Upper lobe of left lung (tissue), 6 donors: ENCODE data around the gene C15orf39. TPM values are rescaled to one million over a fixed set of nuclear protein-coding genes. Genes with fewer than 3 reads are reported as not detected.
"Not testable (repeated sequence)": the region's sequence is repeated elsewhere in the genome, so short reads cannot be mapped to it uniquely, and the experiment has no call there.

ENCODE experiments used
- ATAC-seq, 2 donors: fragments of 200-7000 bp; cut with Tn5 transposase; one replicate each; pipeline ENCODE4 v1.9.1; 2022; ENCODE audit warnings: mild to moderate bottlenecking in 2 of 2, moderate library complexity in 2 of 2; ENCODE audit not compliant: low FRiP score in 2 of 2
- DNase-seq, 2 donors: peaks; one replicate each; pipeline ENCODE4 v3.0.0-alpha.2; 2019 to 2020
- H3K27ac ChIP-seq, 4 donors: fragments of 200-600 bp; sonication (generic); one replicate each; pipeline ENCODE4 v1.5.1; 2016 to 2019
- H3K27me3 ChIP-seq, 4 donors: fragments of 200-600 bp; sonication (generic); one replicate each; pipeline ENCODE4 v1.5.1; 2017 to 2019
- H3K36me3 ChIP-seq, 4 donors: fragments of 200-600 bp; sonication (generic); one replicate each; pipeline ENCODE4 v1.5.1; 2016 to 2019
- H3K4me1 ChIP-seq, 4 donors: fragments of 200-600 bp; sonication (generic); one replicate each; pipeline ENCODE4 v1.5.1; 2018 to 2019
- H3K4me3 ChIP-seq, 4 donors: fragments of 200-600 bp; sonication (generic); one replicate each; pipeline ENCODE4 v1.5.1; 2017 to 2019; ENCODE audit warnings: mild to moderate bottlenecking in 2 of 4, moderate library complexity in 1 of 4
- H3K9me3 ChIP-seq, 4 donors: fragments of 200-600 bp; sonication (generic); one replicate each; pipeline ENCODE4 v1.5.1; 2018 to 2019
- CTCF ChIP-seq, 6 experiments: fragments of 450-650 bp in 4 of 6; fragments of 200-600 bp in 2 of 6; sonication (generic) in 2 of 6; IDR thresholded peaks; one replicate each; pipeline ENCODE4 v1.5.1; 2016 to 2019; ENCODE audit warnings: antibody characterized with exemption in 6 of 6
- EP300 ChIP-seq, 4 donors: sonication (generic); formaldehyde crosslinking; IDR thresholded peaks; one replicate each; pipeline ENCODE4 v1.5.1; 2017; ENCODE audit warnings: antibody characterized with exemption in 4 of 4, control low read depth in 2 of 4
- POLR2A ChIP-seq, 4 donors: fragments of 450-650 bp; IDR thresholded peaks; one replicate each; pipeline ENCODE4 v1.5.1; 2016 to 2017; ENCODE audit warnings: antibody characterized with exemption in 4 of 4, mild to moderate bottlenecking in 2 of 4
- POLR2AphosphoS5 ChIP-seq, 2 donors: sonication (generic); formaldehyde crosslinking; IDR thresholded peaks; one replicate each; pipeline ENCODE4 v1.5.1; 2017; ENCODE audit warnings: antibody characterized with exemption in 2 of 2
- WGBS, 2 donors: methylation state at CpG; one replicate each; pipeline ENCODE4 v1.1.5; 2017 to 2018; 5-methylcytosine and 5-hydroxymethylcytosine counted together
- small RNA-seq, 4 donors: library from RNA; depleted of rRNA; stranded (forward); fragments of <200 nt; gene quantifications; one replicate each; pipeline ENCODE3, GENCODE V24; 2016
- total RNA-seq, 6 donors: library from RNA; depleted of rRNA in 4 of 6; stranded (reverse); fragments of >200 nt in 4 of 6; gene quantifications; one replicate each; pipeline versions ENCODE4 v1.1.0 to v1.2.1, GENCODE V29; 2016 to 2021
- donor health status: DM: no; HTN: no; CAD: no; lungs with moderate emphysema.
- donor health status: DM: no; HTN: yes; CAD: no; lungs with severe emphysema.

C15orf39 gene
- total RNA-seq, 6 donors from 2014 or later: 25.4 to 44.6 (median 37.5) TPM

GRCh38 chr15:75249726-75250125 lies 48.0 kb downstream of the C15orf39 start:
- WGBS, 2 donors: 73 to 77% methylated on average over 4 of the region's 4 CpGs
- Histone ChIP-seq H3K36me3 (no peaks in the 10 kb centered on the region), H3K27ac (no peak overlapping the region), H3K4me1 (no peaks in the 10 kb centered on the region), H3K9me3 (no peaks in the 10 kb centered on the region), H3K27me3 (no peaks in the 10 kb centered on the region), H3K4me3 (no peak overlapping the region)
- ATAC-seq: no peak
- no peak for DNase-seq
- no peak for TF ChIP-seq CTCF (IDR thresholded peaks at IDR 0.05)
- no peak for TF ChIP-seq POLR2AphosphoS5 (IDR thresholded peaks at IDR 0.05)
- no peak for TF ChIP-seq EP300 (IDR thresholded peaks at IDR 0.05)
- TF ChIP-seq POLR2A (IDR thresholded peaks at IDR 0.05): no peak

DNA sequence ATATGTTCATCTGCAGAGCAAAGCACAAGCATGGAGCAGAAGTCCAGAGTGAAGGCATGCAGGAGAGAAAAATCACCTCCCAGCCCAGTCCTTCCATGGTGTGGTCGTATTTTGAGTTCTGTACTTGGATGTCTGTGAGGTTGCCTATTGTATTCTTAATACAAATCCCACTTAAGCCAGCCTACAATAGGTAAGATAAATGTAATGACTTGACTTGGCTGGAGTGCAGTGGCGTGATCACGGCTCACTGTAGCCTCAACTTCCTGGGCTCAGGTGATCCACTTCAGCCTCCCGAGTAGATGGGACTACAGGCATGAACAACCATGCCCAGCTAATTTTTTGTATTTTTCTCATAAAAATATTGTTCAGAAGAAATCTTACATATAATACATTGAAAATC lies 49.7 kb downstream of the C15orf39 start:
- not testable (repeated sequence) for H3K4me1 ChIP-seq, H3K4me3 ChIP-seq, H3K9me3 ChIP-seq, ATAC-seq, H3K27me3 ChIP-seq, DNase-seq, H3K36me3 ChIP-seq, H3K27ac ChIP-seq
- 64 to 71% methylated on average over 4 of the region's 4 CpGs for WGBS, 2 donors

DNA sequence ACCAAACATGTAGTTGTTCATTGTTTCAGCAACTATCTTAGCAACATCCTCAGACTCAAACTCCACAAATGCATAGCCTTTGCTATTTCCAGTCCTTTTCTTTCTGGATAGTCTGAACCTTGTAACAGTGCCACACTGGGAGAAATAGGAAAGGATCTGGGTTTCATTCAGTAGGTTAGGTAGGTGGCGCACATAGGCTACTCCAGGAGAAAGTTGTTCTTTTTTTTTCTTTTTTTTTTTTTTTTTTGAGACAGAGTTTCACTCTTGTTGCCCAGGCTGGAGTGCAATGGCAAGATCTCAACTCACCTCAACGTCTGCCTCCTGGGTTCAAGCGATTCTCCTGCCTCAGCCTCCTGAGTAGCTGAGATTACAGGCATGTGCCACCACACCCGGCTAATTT lies 50.6 kb downstream of the C15orf39 start:
- H3K4me1 ChIP-seq, ATAC-seq, H3K4me3 ChIP-seq, H3K27ac ChIP-seq, H3K36me3 ChIP-seq, H3K9me3 ChIP-seq, H3K27me3 ChIP-seq, DNase-seq: not testable (repeated sequence)
- 72 to 81% methylated on average over 4 of the region's 4 CpGs for WGBS, 2 donors

DNA sequence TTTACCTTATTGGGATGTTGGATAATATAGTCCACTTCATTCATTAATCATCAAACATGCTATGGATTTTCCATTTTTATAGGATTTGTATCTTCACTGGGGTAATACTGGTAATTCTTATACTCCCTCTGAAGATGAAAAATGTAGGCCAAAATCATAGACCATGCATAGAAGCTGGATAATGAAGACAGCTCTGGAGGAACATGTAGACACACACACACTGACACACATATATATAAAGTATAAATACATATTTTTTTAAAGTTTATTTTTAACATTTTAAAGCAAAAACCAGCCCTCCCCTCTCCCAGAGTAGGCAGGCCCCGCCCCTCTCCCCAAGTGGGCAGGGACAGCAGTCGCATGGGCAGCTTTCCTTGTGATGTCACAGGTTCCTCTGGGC lies 56.4 kb downstream of the C15orf39 start, which contains the start of gene GOLGA6C:
Gene GOLGA6C (plus strand): TSS at position 301 of the 400 bp plus-strand sequence. CDS start 265 bp downstream, outside the sequence.
- not testable (repeated sequence) for DNase-seq, H3K36me3 ChIP-seq, H3K27ac ChIP-seq, H3K4me3 ChIP-seq, ATAC-seq, H3K4me1 ChIP-seq, H3K27me3 ChIP-seq, H3K9me3 ChIP-seq
- WGBS, 2 donors: no CpG with 5 or more reads among the region's 2 CpGs

- H3K27ac ChIP-seq, H3K4me3 ChIP-seq, ATAC-seq, H3K36me3 ChIP-seq, H3K9me3 ChIP-seq, H3K27me3 ChIP-seq, H3K4me1 ChIP-seq: not testable (repeated sequence)
- 69 to 74% methylated on average over 3 to 8 of the region's 16 CpGs for WGBS, 2 donors
- peak in 1 of 2 donors; percentile 47 for DNase-seq
These were observed 57.1 kb downstream of the C15orf39 start for GRCh38 chr15:75258620-75259343.

DNA sequence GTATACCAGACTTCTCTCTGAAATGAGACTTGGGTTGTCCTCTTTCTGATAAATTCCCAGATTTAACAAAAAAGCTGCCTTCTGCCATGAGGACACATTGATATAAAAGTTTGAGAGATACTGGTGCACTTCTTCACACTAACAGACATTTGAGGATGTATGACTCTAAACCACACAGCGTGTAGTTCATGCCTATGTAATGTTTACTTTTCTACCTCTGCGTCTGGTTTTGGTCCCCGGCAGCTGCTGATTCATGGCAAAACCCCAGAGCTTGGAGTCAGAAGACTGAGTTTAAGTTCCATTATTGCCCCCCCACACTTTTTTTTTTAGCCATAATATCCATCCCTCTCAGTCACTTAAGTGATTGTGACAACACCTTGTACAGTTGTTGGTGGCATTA lies 58.2 kb downstream of the C15orf39 start:
- H3K4me3 ChIP-seq, ATAC-seq: not testable (repeated sequence)
- no CpG with 5 or more reads among the region's 3 CpGs for WGBS, 2 donors

More for the DNA sequence above, 58.2 kb downstream of the C15orf39 start:
- not testable (repeated sequence) for H3K36me3 ChIP-seq, H3K27me3 ChIP-seq, H3K27ac ChIP-seq, H3K9me3 ChIP-seq, H3K4me1 ChIP-seq, DNase-seq

Small RNA genes within 50 kb of the gene (small RNA-seq; reads per million reads assigned to genes)
- 0 reads per million in 4 donors for gene AC068338.1

Other genes with a start within 250 kb of the C15orf39 start
- 10 to 100 TPM in 5 of 6 donors, 1 to 10 TPM in 1; 9.4 to 28.4 (median 19.2) TPM for gene RPP25, start 245.1 kb upstream of the C15orf39 start, total RNA-seq
- 10 to 100 TPM in 1 of 6 donors, 1 to 10 TPM in 5; 1.0 to 12.3 (median 3.0) TPM for gene SCAMP5, start 206.3 kb upstream of the C15orf39 start, total RNA-seq
- 10 to 100 TPM in 4 of 6 donors, 1 to 10 TPM in 2; 8.2 to 21.0 (median 12.6) TPM for gene PPCDC, start 178.3 kb upstream of the C15orf39 start, total RNA-seq
- not detected for gene GOLGA6C, start 56.5 kb downstream of the C15orf39 start, total RNA-seq
- gene GOLGA6D, start 81.0 kb downstream of the C15orf39 start, total RNA-seq: under 1 TPM in 2 of 6 donors, not detected in 4; 0.07 to 0.15 TPM
- 100 to 1,000 TPM in 1 of 6 donors, 10 to 100 TPM in 5; 28.7 to 104 (median 76.0) TPM for gene COMMD4, start 134.2 kb downstream of the C15orf39 start, total RNA-seq
- gene NEIL1, start 145.2 kb downstream of the C15orf39 start, total RNA-seq: 100 to 1,000 TPM in 1 of 6 donors, 10 to 100 TPM in 5; 41.8 to 272 (median 52.2) TPM
- 1,000 to 10,000 TPM in 1 of 6 donors, 100 to 1,000 TPM in 5; 147 to 1,046 (median 251) TPM for gene MAN2C1, start 166.7 kb downstream of the C15orf39 start, total RNA-seq
- gene SIN3A, start 249.8 kb downstream of the C15orf39 start, total RNA-seq: 100 to 1,000 TPM in 1 of 6 donors, 10 to 100 TPM in 5; 28.0 to 105 (median 56.6) TPM